GM19043 (cell line): ENCODE measurements around the gene ATOSB.
"Not testable (repeated sequence)": the region's sequence is repeated elsewhere in the genome, so short reads cannot be mapped to it uniquely, and the experiment has no call there.

ENCODE experiments used
- ATAC-seq: cut with Tn5 transposase; IDR thresholded peaks from one replicate; pipeline ENCODE4 v1.9.1; 2021; ENCODE audit warnings: low read depth; ENCODE audit not compliant: unreplicated experiment

The ATOSB gene, protein sequence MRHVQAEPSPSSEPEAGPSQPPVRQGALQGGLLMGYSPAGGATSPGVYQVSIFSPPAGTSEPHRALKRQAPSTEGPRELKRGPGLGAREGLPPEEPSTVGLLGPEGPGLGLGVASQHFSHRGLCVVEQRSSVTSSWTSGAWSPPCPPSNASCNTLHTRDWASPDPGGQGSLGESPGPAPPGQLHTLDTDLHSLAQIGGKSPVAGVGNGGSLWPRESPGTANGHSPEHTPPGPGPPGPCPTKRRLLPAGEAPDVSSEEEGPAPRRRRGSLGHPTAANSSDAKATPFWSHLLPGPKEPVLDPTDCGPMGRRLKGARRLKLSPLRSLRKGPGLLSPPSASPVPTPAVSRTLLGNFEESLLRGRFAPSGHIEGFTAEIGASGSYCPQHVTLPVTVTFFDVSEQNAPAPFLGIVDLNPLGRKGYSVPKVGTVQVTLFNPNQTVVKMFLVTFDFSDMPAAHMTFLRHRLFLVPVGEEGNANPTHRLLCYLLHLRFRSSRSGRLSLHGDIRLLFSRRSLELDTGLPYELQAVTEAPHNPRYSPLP

DNA sequence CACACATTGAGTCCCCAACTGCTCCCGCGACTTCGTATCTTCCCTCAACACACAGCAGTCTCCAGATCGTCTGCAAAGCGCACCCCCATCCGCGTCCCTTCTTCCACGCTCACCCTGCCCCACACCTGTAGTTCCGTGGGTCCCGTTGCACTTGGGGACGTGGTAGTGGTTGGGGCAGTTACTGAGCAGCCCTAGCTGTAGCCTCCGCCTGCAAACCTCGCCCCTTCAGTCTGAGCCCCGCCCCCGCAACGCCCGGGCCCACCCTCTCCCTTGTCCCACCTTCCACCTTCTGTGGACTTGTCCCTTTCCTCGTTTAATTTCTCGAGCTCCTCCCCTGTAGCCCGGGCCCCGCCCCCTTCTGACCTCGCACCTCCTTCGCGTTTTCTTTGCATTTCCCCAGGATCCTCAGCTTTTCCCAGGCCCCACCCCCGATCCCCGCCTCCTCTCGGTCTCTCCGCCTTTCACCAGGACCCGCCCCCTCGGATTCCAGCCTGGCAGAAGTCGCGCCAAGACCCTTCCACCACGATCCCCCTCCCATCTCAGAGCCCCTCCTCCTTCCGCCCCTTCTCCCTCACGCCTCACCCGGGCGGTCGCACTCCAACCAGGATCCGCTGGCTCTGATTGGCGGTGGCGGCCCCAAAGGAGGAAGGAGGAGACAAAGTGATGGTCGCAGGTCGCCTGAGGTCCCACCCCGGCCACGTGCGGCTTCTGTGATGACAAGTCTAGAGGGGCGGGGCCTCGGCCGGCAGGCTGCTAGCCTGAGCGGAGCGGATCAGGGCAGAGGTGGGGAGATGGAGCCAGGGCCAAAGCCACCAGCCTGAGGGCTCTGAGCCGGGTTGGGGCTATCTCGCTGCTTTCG is at the start of gene ATOSB:
TSS of gene ATOSB (minus strand) at position 183 of the 859 bp plus-strand sequence. CDS start 7,588 bp downstream, outside the sequence.
- ATAC-seq: peak; percentile 42

DNA sequence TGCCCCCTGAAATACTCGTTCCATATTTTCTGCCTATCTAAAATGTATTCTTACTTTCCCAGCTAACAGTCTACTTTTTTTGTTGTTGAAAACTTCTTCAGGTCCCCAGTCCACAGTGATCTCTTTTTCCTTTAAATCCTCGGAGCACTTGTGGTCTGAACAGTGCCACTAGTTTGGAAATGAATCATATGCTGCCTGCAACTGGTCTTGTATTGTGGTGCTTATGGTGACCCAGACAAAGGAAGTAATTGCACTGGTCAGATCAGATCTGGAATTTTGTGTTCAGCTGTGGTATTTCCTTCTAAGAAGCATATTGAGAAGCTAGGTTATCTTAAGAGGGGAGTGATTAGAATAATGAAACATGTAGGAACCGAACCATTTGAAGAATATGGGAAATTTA is 49.0 kb upstream of the ATOSB start:
- ATAC-seq: no peak

DNA sequence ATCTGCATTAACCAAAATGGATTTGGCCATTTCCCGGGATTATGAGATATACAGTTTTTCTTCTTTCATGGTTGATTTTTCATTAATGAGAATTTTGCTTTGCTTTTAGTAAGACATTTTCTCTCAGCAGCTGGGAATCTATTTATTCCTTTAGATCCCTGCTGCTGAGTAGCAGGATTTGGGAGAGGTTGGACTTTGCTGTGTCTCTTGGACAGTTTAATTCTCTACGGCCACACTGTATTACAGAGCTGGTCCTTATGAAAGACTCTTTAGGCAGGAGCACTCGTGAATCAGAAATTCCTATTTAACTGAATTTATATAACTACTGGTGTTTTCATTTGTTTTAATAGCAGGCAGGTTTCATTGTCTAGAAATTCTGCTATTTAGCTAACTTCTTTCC is 47.8 kb upstream of the ATOSB start:
- ATAC-seq: no peak

DNA sequence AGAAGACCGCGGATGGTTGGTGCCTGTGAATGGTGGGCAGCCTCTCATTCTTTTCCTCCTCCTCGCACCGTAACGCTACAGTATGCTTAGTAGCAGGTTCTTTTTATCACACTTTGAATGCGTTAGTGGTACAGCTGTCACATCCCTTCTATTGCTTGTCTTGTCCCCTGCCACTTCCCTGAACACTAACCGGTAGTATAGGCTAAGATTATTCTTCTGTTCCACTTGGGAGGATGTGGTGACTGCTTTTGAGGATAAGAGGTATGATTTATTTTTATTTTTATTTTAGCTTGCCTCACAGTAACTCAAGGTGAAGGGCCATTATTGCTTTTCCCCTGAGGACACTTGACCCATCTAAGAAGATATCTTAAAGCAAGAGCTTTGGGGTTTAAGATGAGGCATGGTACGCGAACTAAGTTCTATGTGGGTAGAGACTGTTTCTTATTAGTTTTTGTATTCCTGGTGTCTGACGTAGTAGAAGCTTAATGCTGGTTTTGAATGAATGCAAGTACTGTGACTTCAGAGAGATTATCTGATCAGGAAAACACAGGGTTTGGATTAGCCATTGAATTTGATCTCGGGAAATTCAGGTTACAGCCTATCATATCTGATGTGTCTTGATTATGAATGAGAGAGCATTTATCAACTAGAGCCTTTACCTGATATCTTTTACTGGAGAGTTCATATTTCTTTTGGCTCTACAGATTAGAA is 47.1 kb upstream of the ATOSB start:
- no peak for ATAC-seq

DNA sequence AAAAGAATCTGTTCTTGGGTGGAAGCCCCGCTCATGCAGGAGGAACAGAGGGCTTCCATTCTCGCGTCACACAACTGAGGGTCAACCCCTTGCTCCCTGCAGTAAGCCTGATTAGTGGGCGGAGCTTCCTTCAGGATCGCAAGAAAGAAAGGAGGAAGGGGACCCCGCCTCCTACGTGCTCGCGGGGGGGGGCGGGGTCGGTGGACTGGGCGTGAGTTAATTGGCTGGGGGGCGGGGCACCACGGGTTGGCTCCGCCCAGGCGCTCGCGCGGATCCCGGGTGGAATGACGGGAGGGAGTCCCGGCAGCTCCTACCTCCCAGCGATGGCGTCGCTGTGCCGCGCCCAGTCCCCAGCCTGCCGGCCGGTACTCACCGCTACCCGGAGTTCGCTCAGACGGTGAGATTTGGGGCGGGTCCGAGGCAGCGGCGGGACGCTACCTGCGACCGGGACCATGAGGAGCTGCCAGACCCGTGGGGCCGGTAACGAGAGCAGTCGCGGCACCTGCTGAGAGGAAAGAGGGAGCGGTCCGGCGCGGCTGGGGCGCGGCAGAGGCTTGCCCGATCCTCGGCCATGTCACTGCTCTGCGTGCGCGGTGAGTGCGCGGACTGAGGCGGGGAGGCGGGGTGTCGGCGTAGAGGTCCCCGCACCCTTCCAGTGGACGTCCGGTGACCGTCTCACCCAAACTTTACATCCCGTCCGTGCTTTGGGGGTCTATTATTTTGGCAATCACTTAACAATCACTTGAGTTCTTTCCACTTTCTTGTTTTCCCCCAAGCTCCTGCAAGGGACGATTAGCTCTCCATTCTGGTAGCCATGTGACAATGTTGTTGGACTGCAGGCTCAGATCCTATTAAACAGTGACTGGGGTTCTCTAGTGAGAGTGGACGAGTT is 46.3 kb upstream of the ATOSB start, which contains the start of gene UNC13B:
TSS of gene UNC13B (plus strand) at position 297 of the 892 bp plus-strand sequence. CDS start at position 572, 275 bp downstream.
- peak; percentile 49 for ATAC-seq

DNA sequence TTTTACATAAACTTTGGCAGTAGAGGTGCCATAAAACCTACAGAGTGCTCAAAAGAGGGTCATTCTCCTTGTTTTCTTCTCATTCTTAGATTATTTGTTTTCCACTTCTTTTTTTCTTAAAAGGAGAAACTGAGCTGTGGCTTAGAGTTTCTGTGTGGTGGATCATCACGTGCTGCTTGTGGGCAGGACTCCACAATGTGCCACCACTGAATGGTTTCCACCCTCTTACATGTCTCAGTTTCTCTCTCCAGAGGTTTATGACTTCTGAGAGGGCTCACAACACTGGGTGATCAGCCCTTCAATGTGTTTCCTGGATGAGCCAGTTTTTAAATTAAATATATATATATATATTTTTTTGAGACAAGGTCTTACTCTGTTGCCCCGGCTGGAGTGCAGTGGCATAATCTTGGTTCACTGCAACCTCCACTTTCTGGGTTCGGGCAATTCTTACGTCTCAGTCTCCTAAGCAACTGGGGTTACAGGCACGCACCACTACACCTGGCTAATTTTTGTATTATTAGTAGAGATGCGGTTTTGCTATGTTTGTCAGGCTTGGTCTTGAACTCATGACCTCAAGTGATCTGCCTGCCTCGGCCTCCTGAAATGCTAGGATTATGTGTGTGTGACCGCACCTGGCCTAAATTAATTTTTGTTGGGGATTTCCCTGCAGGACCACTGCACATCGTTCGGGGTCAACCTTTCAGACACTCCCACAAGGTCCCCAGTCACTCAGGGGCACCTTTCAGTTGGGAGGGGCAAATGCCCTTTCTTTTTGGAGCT is 43.0 kb upstream of the ATOSB start:
- no peak for ATAC-seq

DNA sequence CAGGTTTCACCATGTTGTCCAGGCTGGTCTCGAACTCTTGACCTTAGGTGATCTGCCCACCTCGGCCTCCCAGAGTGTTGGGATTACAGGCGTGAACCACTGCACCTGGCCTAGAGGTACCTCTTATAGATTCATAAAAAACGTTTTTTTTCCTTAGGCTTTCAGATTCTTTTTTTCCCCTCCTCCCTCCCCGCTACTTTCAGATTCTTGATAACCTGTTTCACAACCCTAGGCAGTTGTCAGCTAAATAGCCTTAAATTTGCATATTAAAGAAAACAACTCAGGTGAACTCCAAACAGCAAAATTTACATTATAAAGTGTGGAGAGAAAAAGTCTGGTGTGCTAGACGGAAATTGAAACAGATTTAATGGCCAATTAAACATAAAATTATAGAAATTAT is 42.2 kb upstream of the ATOSB start:
- not testable (repeated sequence) for ATAC-seq

DNA sequence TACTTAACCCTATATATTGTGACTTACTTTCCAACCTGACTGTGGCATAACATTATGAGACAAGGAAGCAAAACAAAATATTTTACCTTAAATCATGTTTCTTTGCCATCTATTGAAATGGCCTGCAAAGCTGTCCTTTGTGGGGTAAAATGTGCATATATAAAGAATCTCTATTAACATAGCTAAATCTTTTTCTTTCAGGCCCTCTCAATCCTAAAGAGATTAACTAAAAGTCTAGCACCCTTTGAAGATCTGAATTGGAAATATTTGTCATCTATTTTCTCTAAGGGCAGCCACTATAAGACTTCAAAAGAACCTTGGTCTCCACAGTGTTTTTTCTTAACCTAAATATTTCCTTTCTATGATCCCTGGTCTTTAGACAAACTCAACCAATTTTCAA is 41.1 kb upstream of the ATOSB start:
- ATAC-seq: no peak

DNA sequence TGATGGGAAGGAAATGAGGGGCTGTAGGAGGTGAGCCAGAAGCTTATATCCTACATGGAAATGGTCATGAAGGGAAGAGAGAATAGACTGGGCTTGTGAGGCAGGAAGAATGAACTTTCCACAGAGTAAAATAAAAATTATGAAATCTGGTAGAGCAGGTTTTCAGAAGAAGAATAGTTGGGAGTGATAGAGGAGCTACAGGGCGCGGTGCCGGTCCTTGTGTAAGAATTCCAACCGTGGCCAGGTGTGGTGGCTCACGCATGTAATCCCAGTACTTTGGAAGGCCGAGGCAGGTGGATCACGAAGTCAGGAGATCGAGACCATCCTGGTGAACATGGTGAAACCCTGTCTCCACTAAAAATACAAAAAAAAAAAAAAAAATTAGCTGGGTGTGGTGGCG is 37.3 kb upstream of the ATOSB start:
- no peak for ATAC-seq

DNA sequence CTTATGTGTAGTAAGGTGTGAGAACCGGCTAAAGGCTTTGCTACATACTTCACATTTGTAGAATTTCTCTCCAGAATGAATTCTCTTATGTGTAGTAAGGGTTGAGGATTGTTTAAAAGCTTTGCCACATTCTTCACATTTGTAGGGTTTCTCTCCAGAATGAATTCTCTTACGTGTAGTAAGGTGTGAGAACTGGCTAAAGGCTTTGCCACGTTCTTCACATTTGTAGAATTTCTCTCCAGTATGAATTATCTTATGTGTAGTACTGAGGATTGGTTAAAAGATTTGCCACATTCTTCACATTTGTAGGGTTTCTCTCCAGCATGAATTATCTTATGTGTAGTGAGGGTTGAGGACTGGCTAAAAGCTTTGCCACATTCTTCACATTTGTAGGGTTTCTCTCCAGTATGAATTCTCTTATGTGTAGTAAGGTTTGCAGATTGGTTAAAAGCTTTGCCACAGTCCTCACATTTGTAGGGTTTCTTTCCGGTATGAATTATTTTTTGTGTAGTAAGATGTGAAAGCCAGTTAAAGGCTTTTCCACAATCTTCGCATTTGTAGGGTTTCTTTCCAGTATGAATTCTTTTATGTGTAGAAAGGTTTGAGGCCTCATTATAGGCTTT is 32.4 kb upstream of the ATOSB start:
- ATAC-seq: not testable (repeated sequence)

DNA sequence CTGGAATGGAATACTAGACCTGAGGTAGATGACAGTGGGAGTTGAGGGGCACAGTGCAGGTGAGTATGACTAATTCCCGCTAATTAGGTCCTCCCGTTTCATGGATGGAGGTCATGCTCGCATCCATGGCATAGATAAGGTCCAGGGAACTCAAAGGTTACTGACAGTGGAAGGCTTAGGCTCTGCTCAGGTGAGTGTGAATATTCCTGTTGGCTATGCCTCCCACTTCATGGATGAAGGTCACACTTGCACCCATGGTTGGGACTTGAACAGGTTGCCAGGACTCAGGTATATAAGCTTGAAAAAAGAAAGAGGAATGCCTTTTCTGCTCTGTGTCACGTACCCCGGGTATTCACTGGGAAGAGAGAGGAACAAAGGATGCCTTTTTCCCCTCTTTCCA is 26.4 kb upstream of the ATOSB start:
- ATAC-seq: no peak

DNA sequence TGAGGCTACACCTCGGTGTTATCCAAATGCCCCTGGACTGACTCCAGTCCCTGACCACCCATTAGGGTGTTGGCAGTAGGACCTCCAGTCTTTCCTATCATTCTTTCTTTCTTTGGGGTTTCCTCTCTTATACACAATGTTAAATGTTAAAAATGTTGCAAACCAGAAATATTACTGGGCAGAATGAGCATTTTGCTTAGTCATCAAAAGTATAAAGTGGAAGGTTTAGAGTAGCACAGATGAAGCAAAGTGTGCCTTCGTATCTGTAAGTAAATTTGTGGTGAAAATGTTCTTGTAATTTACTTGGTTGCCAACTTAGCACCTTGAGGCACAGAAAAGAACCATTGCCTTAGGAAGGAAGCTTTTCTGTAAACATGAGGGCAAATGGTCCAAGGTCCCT is 24.4 kb upstream of the ATOSB start:
- ATAC-seq: no peak

DNA sequence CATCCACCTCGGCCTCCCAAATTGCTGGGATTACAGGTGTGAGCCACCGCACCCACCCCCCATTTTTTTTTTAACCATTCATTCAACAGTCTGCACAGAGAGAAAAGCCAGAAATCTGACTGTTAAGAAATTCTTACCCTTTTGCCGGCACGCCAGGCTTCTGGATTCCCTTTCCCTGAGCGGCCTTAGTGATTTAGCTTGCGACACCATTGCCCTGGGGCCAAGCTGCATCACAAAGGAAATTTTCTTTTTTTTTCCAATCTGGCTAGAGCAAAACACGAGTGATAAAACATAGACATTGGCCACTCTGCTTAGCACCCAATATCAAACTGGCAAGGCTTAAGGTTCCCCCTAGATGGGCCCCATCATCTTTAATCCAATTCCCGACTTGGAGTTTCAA is 21.2 kb upstream of the ATOSB start:
- no peak for ATAC-seq

DNA sequence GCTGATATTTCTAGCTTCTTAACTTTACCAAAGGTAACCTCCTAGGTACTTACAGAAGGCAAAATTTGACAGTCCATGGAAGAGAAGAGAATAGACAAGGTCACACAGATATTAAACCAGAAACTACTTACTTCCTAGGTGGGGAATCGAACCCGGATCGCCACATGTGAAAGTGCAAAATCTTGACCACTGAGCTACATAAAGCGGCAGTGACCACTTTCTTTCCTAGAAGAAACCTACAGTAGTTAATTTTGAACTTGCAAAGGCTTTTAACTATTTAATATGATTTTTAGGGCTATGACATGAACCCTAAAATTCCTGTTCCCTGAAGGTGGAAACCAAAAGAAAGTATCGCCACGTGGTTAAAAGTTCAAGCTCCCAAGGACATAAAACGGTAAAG is 20.3 kb upstream of the ATOSB start:
- no peak for ATAC-seq

DNA sequence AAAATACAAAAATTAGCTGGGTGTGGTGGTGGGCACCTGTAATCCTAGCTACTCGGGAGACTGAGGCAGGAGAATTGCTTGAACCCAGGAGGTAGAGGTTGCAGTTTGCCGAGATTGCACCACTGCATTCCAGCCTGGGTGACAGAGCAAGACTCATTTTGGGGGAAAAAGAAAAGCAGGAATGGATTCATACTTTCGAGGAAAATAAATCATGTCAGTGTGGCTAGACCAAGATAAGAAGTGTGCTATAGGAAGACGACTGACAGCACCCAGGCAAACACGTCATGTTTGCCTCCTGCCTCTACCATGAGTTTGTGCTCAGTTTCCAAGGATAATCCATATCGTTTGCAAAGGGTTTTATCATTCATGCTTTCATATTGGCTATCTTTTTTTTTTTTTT is 19.3 kb upstream of the ATOSB start:
- no peak for ATAC-seq

DNA sequence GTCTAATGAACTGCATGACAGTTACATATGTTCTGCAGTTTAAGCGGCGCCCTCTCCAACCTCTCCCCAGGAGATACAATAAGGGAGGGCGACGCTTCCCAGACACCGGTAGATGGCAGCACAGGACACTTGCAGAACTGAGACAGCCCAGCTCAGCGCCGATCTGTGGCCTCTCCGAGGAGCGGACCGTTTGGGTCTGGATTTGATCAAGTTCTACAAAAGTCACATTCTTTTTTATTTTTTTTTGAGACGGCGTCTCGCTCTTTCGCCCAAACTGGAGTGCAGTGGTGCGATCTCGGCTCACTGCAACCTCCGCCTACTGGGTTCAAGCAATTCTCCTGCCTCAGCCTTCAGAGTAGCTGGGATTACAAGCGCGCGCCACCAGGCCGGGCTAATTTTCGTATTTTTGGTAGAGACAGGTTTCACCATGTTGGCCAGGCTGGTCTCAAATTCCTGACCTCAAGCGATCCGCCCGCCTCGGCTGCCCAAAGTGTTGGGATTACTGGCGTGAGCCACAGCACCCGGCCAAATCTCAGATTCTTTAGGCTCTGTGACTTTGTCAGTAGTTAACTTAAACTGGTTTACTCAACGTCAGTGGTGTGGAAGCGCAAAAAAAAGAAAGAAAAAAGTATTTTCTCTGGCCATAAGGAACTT is 1.4 kb upstream of the ATOSB start:
- peak; percentile 40 for ATAC-seq

DNA sequence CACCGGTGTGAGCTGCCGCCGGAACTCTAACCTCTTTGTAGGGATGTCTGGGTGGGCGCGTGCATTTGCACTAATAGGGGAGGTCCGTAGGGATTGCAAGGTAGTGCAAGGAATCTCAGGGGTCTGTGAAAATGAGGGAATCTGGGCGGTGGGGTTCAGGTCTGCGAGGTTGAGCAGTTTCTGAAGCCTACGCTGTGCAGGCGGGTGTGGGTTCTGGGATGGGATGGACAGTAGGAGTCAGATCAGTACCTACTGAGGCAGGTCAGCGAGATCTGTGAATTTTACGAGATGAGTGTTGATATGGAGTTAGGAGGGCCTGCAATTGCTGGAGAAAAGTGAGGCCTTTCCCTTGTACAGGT is 856 bp upstream of the ATOSB start:
- no peak for ATAC-seq
